Measurements from ENCODE around the gene HRAS.

DNA sequence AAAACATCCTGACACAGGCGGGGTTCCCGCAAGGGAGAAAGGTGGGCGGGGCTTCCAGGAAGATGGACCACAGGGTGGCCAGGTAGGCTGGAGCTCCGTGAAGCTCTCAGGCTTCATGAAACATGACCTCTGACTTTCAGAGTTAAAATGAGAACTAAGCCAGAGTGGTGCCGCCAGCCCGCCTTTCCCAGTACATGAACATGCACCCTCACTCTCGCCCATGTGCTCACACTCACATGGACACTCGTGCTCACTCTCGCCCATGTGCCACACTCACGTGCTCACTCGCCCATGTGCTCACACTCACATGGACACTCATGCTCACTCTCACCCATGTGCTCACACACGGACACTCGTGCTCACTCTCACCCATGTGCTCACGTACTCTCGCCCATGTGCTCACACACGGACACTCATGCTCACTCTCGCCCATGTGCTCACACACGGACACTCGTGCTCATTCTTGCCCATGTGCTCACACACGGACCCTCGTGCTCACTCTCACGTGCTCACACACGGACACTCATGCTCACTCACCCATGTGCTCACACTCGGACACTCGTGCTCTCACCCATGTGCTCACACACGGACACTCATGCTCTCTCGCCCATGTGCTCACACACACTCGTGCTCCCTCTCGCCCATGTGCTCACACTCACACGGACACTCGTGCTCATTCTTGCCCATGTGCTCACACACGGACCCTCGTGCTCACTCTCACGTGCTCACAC lies 38.4 kb downstream of the HRAS start:
- TF ChIP-seq POLR2A (IDR thresholded peaks at IDR 0.05), result no peak
- TF ChIP-seq, protein P1, sequence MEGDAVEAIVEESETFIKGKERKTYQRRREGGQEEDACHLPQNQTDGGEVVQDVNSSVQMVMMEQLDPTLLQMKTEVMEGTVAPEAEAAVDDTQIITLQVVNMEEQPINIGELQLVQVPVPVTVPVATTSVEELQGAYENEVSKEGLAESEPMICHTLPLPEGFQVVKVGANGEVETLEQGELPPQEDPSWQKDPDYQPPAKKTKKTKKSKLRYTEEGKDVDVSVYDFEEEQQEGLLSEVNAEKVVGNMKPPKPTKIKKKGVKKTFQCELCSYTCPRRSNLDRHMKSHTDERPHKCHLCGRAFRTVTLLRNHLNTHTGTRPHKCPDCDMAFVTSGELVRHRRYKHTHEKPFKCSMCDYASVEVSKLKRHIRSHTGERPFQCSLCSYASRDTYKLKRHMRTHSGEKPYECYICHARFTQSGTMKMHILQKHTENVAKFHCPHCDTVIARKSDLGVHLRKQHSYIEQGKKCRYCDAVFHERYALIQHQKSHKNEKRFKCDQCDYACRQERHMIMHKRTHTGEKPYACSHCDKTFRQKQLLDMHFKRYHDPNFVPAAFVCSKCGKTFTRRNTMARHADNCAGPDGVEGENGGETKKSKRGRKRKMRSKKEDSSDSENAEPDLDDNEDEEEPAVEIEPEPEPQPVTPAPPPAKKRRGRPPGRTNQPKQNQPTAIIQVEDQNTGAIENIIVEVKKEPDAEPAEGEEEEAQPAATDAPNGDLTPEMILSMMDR (IDR thresholded peaks at IDR 0.05), result no peak
- TF ChIP-seq POLR2AphosphoS5 (IDR thresholded peaks at IDR 0.05; ENCODE audit: insufficient read depth in 1 of 2, low read depth in 1 of 2), result no peak
